ENCODE measurements around the gene TMLHE.
A peak's percentile ranks its signal among the peaks of the same experiment; 100 is the strongest.
"Not testable (repeated sequence)": the region's sequence is repeated elsewhere in the genome, so short reads cannot be mapped to it uniquely, and the experiment has no call there.

TMLHE gene

DNA sequence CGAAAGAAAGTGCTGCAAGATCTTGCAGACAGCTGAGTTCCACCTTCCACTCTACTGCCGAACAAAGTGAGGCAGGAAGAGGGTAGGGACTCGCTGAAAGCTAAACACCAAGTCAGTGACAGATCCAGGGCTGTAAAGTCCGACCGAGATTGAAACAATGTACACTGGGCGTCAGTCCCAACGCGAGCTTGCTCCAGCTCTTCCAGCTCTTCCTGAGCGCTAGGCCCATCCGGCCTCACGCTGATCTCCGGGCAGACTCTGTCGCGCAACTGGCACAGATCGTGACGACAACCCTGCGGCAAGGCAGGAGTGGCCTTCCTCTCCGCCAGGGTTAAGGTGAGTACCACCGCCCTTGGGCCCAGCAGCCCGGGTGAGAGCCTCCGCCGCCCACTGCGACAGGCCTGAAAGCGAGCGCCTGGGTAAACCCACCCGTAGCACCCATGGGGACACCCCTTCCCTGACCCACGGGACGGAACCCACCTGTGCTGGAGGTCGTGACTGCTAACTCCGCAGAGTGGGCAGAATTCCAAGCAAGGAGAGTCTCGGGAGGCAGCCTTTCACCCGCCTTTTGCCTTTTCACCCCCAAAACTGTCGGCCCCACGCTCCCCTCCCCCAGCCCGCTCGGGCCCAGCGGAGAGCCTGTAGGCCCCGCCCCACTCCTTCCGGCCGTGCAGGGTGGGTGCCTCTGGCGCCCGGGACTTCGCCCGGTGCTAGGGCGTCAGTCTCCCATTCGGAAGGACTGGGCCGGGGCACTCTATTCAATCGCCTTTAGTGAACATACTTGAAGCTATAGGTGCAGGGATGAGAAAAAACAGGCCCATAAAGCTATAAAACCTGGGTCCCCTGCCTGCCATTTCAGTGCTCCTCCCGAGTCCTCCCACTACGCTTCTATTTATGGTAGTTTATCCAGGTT is at the start of gene TMLHE, which contains the start of gene SPRY3:
Gene TMLHE, minus strand, starts transcription at position 641 of the 913 bp plus-strand sequence. CDS start 67,676 bp downstream, outside the sequence.
Gene SPRY3, plus strand, starts transcription at position 275 of the 913 bp plus-strand sequence.
- POLR2A ChIA-PET, result no interaction called here
- peak; percentile 76 for DNase-seq (ENCODE audit: extremely low spot score)
- peak; percentile 79 for TF ChIP-seq L3MBTL2 (conservative IDR thresholded peaks at IDR 0.05)
- TF ChIP-seq FOXM1 (IDR thresholded peaks at IDR 0.05; ENCODE audit: borderline replicate concordance), result no peak
- CTCF ChIA-PET, result no interaction called here

- POLR2A ChIA-PET, result no interaction called here
- CTCF ChIA-PET, result interaction anchor here (0.7 kb wide), 1 partner anchor 427 kb away, joined by 10 read pairs; no protein-coding TSS in a partner anchor
- peak; percentile 11 for DNase-seq (ENCODE audit: extremely low spot score)
- TF ChIP-seq LEF1 (IDR thresholded peaks at IDR 0.05; ENCODE audit: borderline replicate concordance), result no peak
- TF ChIP-seq NFRKB (IDR thresholded peaks at IDR 0.05), result no peak
- TF ChIP-seq ZNF384 (IDR thresholded peaks at IDR 0.05), result no peak
- no peak for TF ChIP-seq HDGF (IDR thresholded peaks at IDR 0.05; ENCODE audit: borderline replicate concordance)
- TF ChIP-seq SUZ12 (IDR thresholded peaks at IDR 0.05), result no peak
- TF ChIP-seq FOXM1 (IDR thresholded peaks at IDR 0.05; ENCODE audit: borderline replicate concordance), result no peak
Observed at GRCh38 chrX:155662282-155662681, 49.5 kb upstream of the TMLHE start.

GRCh38 chrX:155645180-155645579 is 32.4 kb upstream of the TMLHE start:
- TF ChIP-seq HDGF (IDR thresholded peaks at IDR 0.05; ENCODE audit: borderline replicate concordance), result no peak
- no peak for TF ChIP-seq ZNF384 (IDR thresholded peaks at IDR 0.05)
- no peak for TF ChIP-seq FOXK2 (IDR thresholded peaks at IDR 0.05)
- no peak for TF ChIP-seq LEF1 (IDR thresholded peaks at IDR 0.05; ENCODE audit: borderline replicate concordance)
- TF ChIP-seq TARDBP (IDR thresholded peaks at IDR 0.05), result no peak
- no peak for TF ChIP-seq L3MBTL2 (conservative IDR thresholded peaks at IDR 0.05)
- no peak for TF ChIP-seq ELF4 (IDR thresholded peaks at IDR 0.05)
- TF ChIP-seq SUZ12 (IDR thresholded peaks at IDR 0.05), result no peak
- no peak for TF ChIP-seq NFRKB (IDR thresholded peaks at IDR 0.05)
- no peak for TF ChIP-seq FOXA1 (IDR thresholded peaks at IDR 0.05)
- TF ChIP-seq, protein P1, sequence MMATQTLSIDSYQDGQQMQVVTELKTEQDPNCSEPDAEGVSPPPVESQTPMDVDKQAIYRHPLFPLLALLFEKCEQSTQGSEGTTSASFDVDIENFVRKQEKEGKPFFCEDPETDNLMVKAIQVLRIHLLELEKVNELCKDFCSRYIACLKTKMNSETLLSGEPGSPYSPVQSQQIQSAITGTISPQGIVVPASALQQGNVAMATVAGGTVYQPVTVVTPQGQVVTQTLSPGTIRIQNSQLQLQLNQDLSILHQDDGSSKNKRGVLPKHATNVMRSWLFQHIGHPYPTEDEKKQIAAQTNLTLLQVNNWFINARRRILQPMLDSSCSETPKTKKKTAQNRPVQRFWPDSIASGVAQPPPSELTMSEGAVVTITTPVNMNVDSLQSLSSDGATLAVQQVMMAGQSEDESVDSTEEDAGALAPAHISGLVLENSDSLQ (IDR thresholded peaks at IDR 0.05), result no peak
- TF ChIP-seq ARNT (IDR thresholded peaks at IDR 0.05), result no peak
- no peak for TF ChIP-seq BHLHE40 (IDR thresholded peaks at IDR 0.05; ENCODE audit: borderline replicate concordance)
- no peak for TF ChIP-seq FOXM1 (IDR thresholded peaks at IDR 0.05; ENCODE audit: borderline replicate concordance)
- DNase-seq (ENCODE audit: extremely low spot score), result no peak
- ChIA-PET POLR2A (no interaction called here), CTCF (no interaction called here)

DNA sequence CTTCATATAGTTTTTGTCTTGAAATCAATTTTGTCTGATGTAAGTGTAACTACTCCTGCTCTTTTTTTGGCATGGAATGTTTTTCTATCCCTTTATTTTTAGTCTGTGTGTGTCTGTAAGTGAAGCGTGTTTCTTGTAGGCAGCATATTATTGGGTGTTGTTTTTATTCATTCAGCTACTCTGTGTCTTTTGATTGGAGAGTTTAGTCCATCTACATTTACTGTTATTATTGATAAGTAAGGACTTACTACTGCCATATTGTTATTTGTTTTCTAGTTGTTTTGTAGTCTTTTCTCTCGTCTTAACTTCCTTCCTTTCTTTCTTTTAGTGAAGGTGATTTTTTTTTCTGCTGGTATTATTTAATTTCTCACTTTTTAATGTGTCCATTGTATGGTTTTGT is 30.5 kb upstream of the TMLHE start:
- ChIA-PET CTCF (no interaction called here), POLR2A (no interaction called here)
- DNase-seq (ENCODE audit: extremely low spot score), result no peak
- TF ChIP-seq FOXA1 (IDR thresholded peaks at IDR 0.05) (no peak), TARDBP (IDR thresholded peaks at IDR 0.05) (no peak), BHLHE40 (IDR thresholded peaks at IDR 0.05; ENCODE audit: borderline replicate concordance) (no peak), SUZ12 (IDR thresholded peaks at IDR 0.05) (no peak), HDGF (IDR thresholded peaks at IDR 0.05; ENCODE audit: borderline replicate concordance) (no peak), ARNT (IDR thresholded peaks at IDR 0.05) (no peak), ZNF384 (IDR thresholded peaks at IDR 0.05) (no peak), FOXM1 (IDR thresholded peaks at IDR 0.05; ENCODE audit: borderline replicate concordance) (no peak), SP1 (IDR thresholded peaks at IDR 0.05) (no peak), L3MBTL2 (conservative IDR thresholded peaks at IDR 0.05) (no peak), CTBP1 (IDR thresholded peaks at IDR 0.05; ENCODE audit: borderline replicate concordance) (no peak), FOXK2 (IDR thresholded peaks at IDR 0.05) (no peak), LEF1 (IDR thresholded peaks at IDR 0.05; ENCODE audit: borderline replicate concordance) (no peak), NFRKB (IDR thresholded peaks at IDR 0.05) (no peak)
- TF ChIP-seq, protein P1 (IDR thresholded peaks at IDR 0.05), result no peak

DNA sequence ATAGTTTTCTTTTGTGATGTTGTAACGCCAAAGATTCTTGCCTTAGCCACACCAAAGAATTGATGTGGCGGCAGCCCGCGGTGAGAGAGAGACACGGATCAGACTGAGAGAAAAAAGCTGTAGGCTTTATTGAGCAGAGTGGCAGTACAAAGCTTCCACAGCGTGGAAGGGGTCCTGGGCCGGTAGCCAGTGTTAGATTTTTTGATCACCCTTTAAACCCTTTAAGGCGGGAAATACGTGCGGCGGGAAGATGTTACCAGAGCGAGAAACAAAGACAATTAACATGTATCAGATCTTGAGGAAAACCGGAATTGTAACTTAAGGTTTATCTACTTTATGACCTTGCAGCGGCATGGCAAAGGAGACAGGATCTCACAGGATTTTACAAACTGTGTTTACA is 28.6 kb upstream of the TMLHE start:
- CTCF ChIA-PET; DNase-seq (ENCODE audit: extremely low spot score); POLR2A ChIA-PET: not testable (repeated sequence)

GRCh38 chrX:155637714-155638113 is 25.0 kb upstream of the TMLHE start:
- ChIA-PET CTCF (no interaction called here), POLR2A (no interaction called here)
- no peak for TF ChIP-seq HDGF (IDR thresholded peaks at IDR 0.05; ENCODE audit: borderline replicate concordance)
- TF ChIP-seq, protein P1 (IDR thresholded peaks at IDR 0.05), result 0 out of 2 replicates have a peak, but pooled peaks have one; percentile 14
- DNase-seq (ENCODE audit: extremely low spot score), result no peak

DNA sequence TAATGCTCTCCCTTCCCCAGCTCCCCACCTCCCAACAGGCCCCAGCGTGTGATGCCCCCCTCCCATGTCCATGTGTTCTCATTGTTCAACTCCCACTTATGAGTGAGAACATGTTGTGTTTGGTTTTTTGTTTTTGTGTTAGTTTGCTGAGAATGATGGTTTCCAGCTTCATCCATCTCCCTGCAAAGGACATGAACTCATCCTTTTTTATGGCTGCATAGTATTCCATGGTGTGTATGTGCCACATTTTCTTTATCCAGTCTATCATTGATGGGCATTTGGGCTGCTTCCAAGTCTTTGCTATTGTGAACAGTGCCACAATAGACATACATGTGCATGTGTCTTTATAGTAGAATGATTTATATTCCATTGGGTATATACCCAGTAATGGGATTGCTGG is 22.3 kb upstream of the TMLHE start:
- POLR2A ChIA-PET; DNase-seq (ENCODE audit: extremely low spot score); CTCF ChIA-PET: not testable (repeated sequence)
